ENCODE results near the gene SMOC2. TPM values are rescaled to one million over a fixed set of nuclear protein-coding genes. Genes with fewer than 3 reads are reported as not detected.
"Not testable (repeated sequence)": the region's sequence is repeated elsewhere in the genome, so short reads cannot be mapped to it uniquely, and the experiment has no call there.

Gene SMOC2
- total RNA-seq, 1 donor from 2014 or later = 12.6 TPM

- no peak for TF ChIP-seq CTCF (IDR thresholded peaks at IDR 0.05)
- H3K36me3 ChIP-seq = no peaks in the 10 kb centered on the region
- no peak overlapping the region for H3K27ac ChIP-seq
- peaks cover 10% of the 10 kb centered on the region for H3K27me3 ChIP-seq (ENCODE audit: low read depth)
- H3K4me3 ChIP-seq = no peak overlapping the region
- no peaks in the 10 kb centered on the region for H3K9me3 ChIP-seq
- DNase-seq = no peak
- intact Hi-C loops (cut with DNase I) = no loop called here
- ATAC-seq = no peak
- no peaks in the 10 kb centered on the region for H3K4me1 ChIP-seq
Measured at GRCh38 chr6:168686029-168686738, 245.2 kb downstream of the SMOC2 start.

GRCh38 chr6:168686831-168687730 is 246.1 kb downstream of the SMOC2 start:
- peaks cover 10% of the 10 kb centered on the region for H3K27me3 ChIP-seq (ENCODE audit: low read depth)

GRCh38 chr6:168690271-168690670 is 249.3 kb downstream of the SMOC2 start:
- Histone ChIP-seq H3K27ac (no peak overlapping the region), H3K36me3 (no peaks in the 10 kb centered on the region), H3K4me1 (no peaks in the 10 kb centered on the region), H3K27me3 (ENCODE audit: low read depth) (peaks cover 10% of the 10 kb centered on the region), H3K9me3 (no peaks in the 10 kb centered on the region), H3K4me3 (no peak overlapping the region)
- intact Hi-C loops (cut with DNase I) = no loop called here
- no peak for TF ChIP-seq CTCF (IDR thresholded peaks at IDR 0.05)
- DNase-seq = no peak
- no peak for ATAC-seq

More at GRCh38 chr6:168686831-168687730, 246.1 kb downstream of the SMOC2 start:
- Histone ChIP-seq H3K36me3 (no peaks in the 10 kb centered on the region), H3K4me3 (no peak overlapping the region), H3K27ac (no peak overlapping the region), H3K9me3 (no peaks in the 10 kb centered on the region), H3K4me1 (no peaks in the 10 kb centered on the region)
- intact Hi-C loops (cut with DNase I) = no loop called here
- no peak for TF ChIP-seq CTCF (IDR thresholded peaks at IDR 0.05)
- no peak for DNase-seq
- no peak for ATAC-seq

GRCh38 chr6:168691774-168692173 is 250.8 kb downstream of the SMOC2 start:
- no peak for TF ChIP-seq CTCF (IDR thresholded peaks at IDR 0.05)
- no peaks in the 10 kb centered on the region for H3K36me3 ChIP-seq
- intact Hi-C loops (cut with DNase I) = no loop called here
- H3K27me3 ChIP-seq (ENCODE audit: low read depth) = peaks cover 5% of the 10 kb centered on the region
- H3K9me3 ChIP-seq = no peaks in the 10 kb centered on the region
- H3K27ac ChIP-seq = no peak overlapping the region
- no peaks in the 10 kb centered on the region for H3K4me1 ChIP-seq
- H3K4me3 ChIP-seq = no peak overlapping the region
- ATAC-seq (peak in 1 of 2 donors; percentile 42), DNase-seq (no peak)

- no peak for TF ChIP-seq CTCF (IDR thresholded peaks at IDR 0.05)
- no peak overlapping the region for H3K27ac ChIP-seq
- no peak for DNase-seq
- no peaks in the 10 kb centered on the region for H3K36me3 ChIP-seq
- H3K4me1 ChIP-seq = no peaks in the 10 kb centered on the region
- H3K27me3 ChIP-seq (ENCODE audit: low read depth) = no peaks in the 10 kb centered on the region
- H3K9me3 ChIP-seq = no peaks in the 10 kb centered on the region
- intact Hi-C loops (cut with DNase I) = no loop called here
- no peak for ATAC-seq
- H3K4me3 ChIP-seq = no peak overlapping the region
Measured at GRCh38 chr6:168692193-168692914, 251.4 kb downstream of the SMOC2 start.

GRCh38 chr6:168692915-168693257 is 251.9 kb downstream of the SMOC2 start:
- ATAC-seq; H3K36me3 ChIP-seq; H3K9me3 ChIP-seq; H3K27me3 ChIP-seq (ENCODE audit: low read depth); H3K4me3 ChIP-seq; intact Hi-C loops (cut with DNase I); H3K4me1 ChIP-seq; H3K27ac ChIP-seq; DNase-seq: not testable (repeated sequence)

GRCh38 chr6:168694797-168695196 is 253.8 kb downstream of the SMOC2 start:
- intact Hi-C loops (cut with DNase I); ATAC-seq; H3K27ac ChIP-seq; H3K27me3 ChIP-seq (ENCODE audit: low read depth); H3K4me3 ChIP-seq; H3K4me1 ChIP-seq; H3K9me3 ChIP-seq; DNase-seq; H3K36me3 ChIP-seq: not testable (repeated sequence)

Measured in lower lobe of right lung (tissue), 2 donors.